Panc1 (cell line): ENCODE results near the gene MCM9. TPM values are rescaled to one million over a fixed set of nuclear protein-coding genes. Genes with fewer than 3 reads are reported as not detected.

Experiments used
- ATAC-seq: fragments of 200-7000 bp; cut with Tn5 transposase; 2 replicates; pipeline ENCODE4 v1.9.1; 2020; ENCODE audit warnings: mild to moderate bottlenecking, moderate library complexity
- BruUV-seq: library from RNA; stranded (reverse); fragments of 400-500 nt; replicated peaks from 2 replicates; lab custom pipeline; 2021; lab: Mats Ljungman, UMichigan
- CTCF ChIA-PET: fragments of 300-600 bp; sonication (Branson Sonifier 250); formaldehyde crosslinking; loops from one replicate; lab custom pipeline; 2022; ENCODE audit warnings: antibody characterized with exemption; lab: Charles Lee
- POLR2A ChIA-PET: fragments of 300-600 bp; sonication (Branson Sonifier 250); formaldehyde crosslinking; loops from one replicate; lab custom pipeline; 2022; ENCODE audit warnings: antibody characterized with exemption; lab: Charles Lee
- DNase-seq: peaks from one replicate; pipeline ENCODE4 v3.0.0-alpha.2; 2010; ENCODE audit warnings: low read depth, low spot score
- H3K27ac ChIP-seq: 2 replicates; pipeline ENCODE4 v1.5.1; 2011; ENCODE audit warnings: mild to moderate bottlenecking, low read length, inconsistent platforms
- H3K27me3 ChIP-seq: fragments of 200-500 bp; sonication (Bioruptor generic); 2 replicates; pipeline ENCODE4 v1.6.0; 2014; ENCODE audit warnings: low read length, inconsistent platforms; ENCODE audit not compliant: control insufficient read depth, insufficient read depth
- H3K36me3 ChIP-seq: fragments of 200-500 bp; sonication (Bioruptor generic); 2 replicates; pipeline ENCODE4 v1.5.1; 2014; ENCODE audit warnings: inconsistent platforms, mild to moderate bottlenecking, low read length, moderate library complexity; ENCODE audit not compliant: control insufficient read depth, insufficient read depth
- H3K4me1 ChIP-seq: 2 replicates; pipeline ENCODE4 v1.5.1; 2011; ENCODE audit warnings: inconsistent platforms, mild to moderate bottlenecking, low read length, moderate library complexity; ENCODE audit not compliant: control insufficient read depth, insufficient read depth
- H3K4me3 ChIP-seq, 2 experiments: 2 replicates each; pipeline ENCODE4 v1.5.1; 2011 to 2012; ENCODE audit warnings: low read depth in 2 of 2, low read length in 2 of 2, mild to moderate bottlenecking in 2 of 2, inconsistent platforms in 1 of 2, moderate library complexity in 1 of 2
- H3K9me3 ChIP-seq: fragments of 200-500 bp; sonication (Bioruptor generic); 2 replicates; pipeline ENCODE4 v1.5.1; 2014; ENCODE audit warnings: low read depth, mild to moderate bottlenecking, inconsistent platforms, low read length, moderate library complexity; ENCODE audit not compliant: control insufficient read depth, insufficient read depth
- POLR2AphosphoS5 ChIP-seq: IDR thresholded peaks from 2 replicates; pipeline ENCODE4 v1.6.1; 2012; ENCODE audit warnings: mild to moderate bottlenecking, low read depth, low read length, moderate library complexity
- SIN3A ChIP-seq: IDR thresholded peaks from 2 replicates; pipeline ENCODE4 v1.6.1; 2012; ENCODE audit warnings: low read depth, mild to moderate bottlenecking, low read length, moderate library complexity, borderline replicate concordance; ENCODE audit not compliant: insufficient read depth
- TCF7L2 ChIP-seq: IDR thresholded peaks from 2 replicates; pipeline ENCODE4 v1.6.1; 2011; ENCODE audit warnings: mild to moderate bottlenecking, low read depth, low read length, inconsistent platforms
- in situ Hi-C: cut with HindIII; loops from 2 replicates; pipeline ENCODE4 v1.10.0; 2016; ENCODE audit warnings: low sequenced_read_pairs, low pct_unique_long_range_greater_than_20kb
- intact Hi-C: fragments of 100-400 bp; cut with micrococcal nuclease; formaldehyde crosslinking; loops from one replicate; pipeline ENCODE4 v1.10.0; 2022; ENCODE audit not compliant: unreplicated experiment
- total RNA-seq: library from RNA; stranded (reverse); gene quantifications from one replicate; pipeline ENCODE4 v1.2.1, GENCODE V29; 2021; ENCODE audit not compliant: unreplicated experiment
- TF ChIP-seq, protein P1 (sequence below): fragments of 450-650 bp; IDR thresholded peaks from 2 replicates; pipeline ENCODE4 v1.5.1; 2017; ENCODE audit warnings: mild to moderate bottlenecking
- TF ChIP-seq, protein P2 (sequence below), 2 experiments: IDR thresholded peaks; 2 replicates each; pipeline ENCODE4 v1.6.1; 2011 to 2012; ENCODE audit warnings: low read depth in 2 of 2, control low read depth in 1 of 2, low read length in 1 of 2, mild to moderate bottlenecking in 1 of 2, moderate library complexity in 1 of 2; ENCODE audit not compliant: insufficient read depth in 1 of 2

The MCM9 gene
- total RNA-seq, 1 experiment from 2014 or later: 20.4 TPM

GRCh38 chr6:118982575-118982911 lies 47.6 kb upstream of the MCM9 start:
- in situ Hi-C loops: no loop called here
- intact Hi-C loops: no loop called here
- DNase-seq: no peak
- H3K27ac ChIP-seq: no peak overlapping the region
- ChIA-PET POLR2A (no interaction called here), CTCF (no interaction called here)
- no peaks in the 10 kb centered on the region for H3K36me3 ChIP-seq
- ATAC-seq: no peak
- no peaks in the 10 kb centered on the region for H3K9me3 ChIP-seq
- H3K4me1 ChIP-seq: no peaks in the 10 kb centered on the region
- no peaks in the 10 kb centered on the region for H3K27me3 ChIP-seq
- no TSS peak for BruUV-seq
- no peak for TF ChIP-seq POLR2AphosphoS5
- no peak for TF ChIP-seq SIN3A
- TF ChIP-seq, protein P1, sequence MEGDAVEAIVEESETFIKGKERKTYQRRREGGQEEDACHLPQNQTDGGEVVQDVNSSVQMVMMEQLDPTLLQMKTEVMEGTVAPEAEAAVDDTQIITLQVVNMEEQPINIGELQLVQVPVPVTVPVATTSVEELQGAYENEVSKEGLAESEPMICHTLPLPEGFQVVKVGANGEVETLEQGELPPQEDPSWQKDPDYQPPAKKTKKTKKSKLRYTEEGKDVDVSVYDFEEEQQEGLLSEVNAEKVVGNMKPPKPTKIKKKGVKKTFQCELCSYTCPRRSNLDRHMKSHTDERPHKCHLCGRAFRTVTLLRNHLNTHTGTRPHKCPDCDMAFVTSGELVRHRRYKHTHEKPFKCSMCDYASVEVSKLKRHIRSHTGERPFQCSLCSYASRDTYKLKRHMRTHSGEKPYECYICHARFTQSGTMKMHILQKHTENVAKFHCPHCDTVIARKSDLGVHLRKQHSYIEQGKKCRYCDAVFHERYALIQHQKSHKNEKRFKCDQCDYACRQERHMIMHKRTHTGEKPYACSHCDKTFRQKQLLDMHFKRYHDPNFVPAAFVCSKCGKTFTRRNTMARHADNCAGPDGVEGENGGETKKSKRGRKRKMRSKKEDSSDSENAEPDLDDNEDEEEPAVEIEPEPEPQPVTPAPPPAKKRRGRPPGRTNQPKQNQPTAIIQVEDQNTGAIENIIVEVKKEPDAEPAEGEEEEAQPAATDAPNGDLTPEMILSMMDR: no peak
- no peak for TF ChIP-seq TCF7L2
- TF ChIP-seq, protein P2, sequence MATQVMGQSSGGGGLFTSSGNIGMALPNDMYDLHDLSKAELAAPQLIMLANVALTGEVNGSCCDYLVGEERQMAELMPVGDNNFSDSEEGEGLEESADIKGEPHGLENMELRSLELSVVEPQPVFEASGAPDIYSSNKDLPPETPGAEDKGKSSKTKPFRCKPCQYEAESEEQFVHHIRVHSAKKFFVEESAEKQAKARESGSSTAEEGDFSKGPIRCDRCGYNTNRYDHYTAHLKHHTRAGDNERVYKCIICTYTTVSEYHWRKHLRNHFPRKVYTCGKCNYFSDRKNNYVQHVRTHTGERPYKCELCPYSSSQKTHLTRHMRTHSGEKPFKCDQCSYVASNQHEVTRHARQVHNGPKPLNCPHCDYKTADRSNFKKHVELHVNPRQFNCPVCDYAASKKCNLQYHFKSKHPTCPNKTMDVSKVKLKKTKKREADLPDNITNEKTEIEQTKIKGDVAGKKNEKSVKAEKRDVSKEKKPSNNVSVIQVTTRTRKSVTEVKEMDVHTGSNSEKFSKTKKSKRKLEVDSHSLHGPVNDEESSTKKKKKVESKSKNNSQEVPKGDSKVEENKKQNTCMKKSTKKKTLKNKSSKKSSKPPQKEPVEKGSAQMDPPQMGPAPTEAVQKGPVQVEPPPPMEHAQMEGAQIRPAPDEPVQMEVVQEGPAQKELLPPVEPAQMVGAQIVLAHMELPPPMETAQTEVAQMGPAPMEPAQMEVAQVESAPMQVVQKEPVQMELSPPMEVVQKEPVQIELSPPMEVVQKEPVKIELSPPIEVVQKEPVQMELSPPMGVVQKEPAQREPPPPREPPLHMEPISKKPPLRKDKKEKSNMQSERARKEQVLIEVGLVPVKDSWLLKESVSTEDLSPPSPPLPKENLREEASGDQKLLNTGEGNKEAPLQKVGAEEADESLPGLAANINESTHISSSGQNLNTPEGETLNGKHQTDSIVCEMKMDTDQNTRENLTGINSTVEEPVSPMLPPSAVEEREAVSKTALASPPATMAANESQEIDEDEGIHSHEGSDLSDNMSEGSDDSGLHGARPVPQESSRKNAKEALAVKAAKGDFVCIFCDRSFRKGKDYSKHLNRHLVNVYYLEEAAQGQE (IDR thresholded peaks at IDR 0.05; ENCODE audit: insufficient read depth in 1 of 2, low read depth in 2 of 2, low read length in 1 of 2): no peak
- no peak overlapping the region for H3K4me3 ChIP-seq

GRCh38 chr6:118981884-118982574 lies 47.1 kb upstream of the MCM9 start:
- Histone ChIP-seq H3K27me3 (no peaks in the 10 kb centered on the region), H3K27ac (no peak overlapping the region), H3K4me3 (no peak overlapping the region), H3K4me1 (no peaks in the 10 kb centered on the region), H3K9me3 (no peaks in the 10 kb centered on the region), H3K36me3 (no peaks in the 10 kb centered on the region)
- CTCF ChIA-PET: no interaction called here
- POLR2A ChIA-PET: no interaction called here
- in situ Hi-C loops: no loop called here
- ATAC-seq: no peak
- intact Hi-C loops: no loop called here
- no TSS peak for BruUV-seq
- TF ChIP-seq, protein P2 (IDR thresholded peaks at IDR 0.05; ENCODE audit: insufficient read depth in 1 of 2, low read depth in 2 of 2, low read length in 1 of 2): no peak
- TF ChIP-seq SIN3A (no peak), TCF7L2 (no peak), POLR2AphosphoS5 (no peak)
- TF ChIP-seq, protein P1: no peak
- no peak for DNase-seq
